ENCODE data around the gene TRMO.

The TRMO gene

GRCh38 chr9:97938081-97938644 lies 15.9 kb upstream of the TRMO start, which contains the start of gene HEMGN:
TSS of gene HEMGN (minus strand) at chr9:97938172. CDS start at chr9:97938136, 36 bp downstream.
- no peaks in the 10 kb centered on the region for H3K79me2 ChIP-seq (ENCODE audit: low read length)
- no peak within 1 kb of the TSS for H3K27ac ChIP-seq (ENCODE audit: low read length)
- peaks cover 40% of the 10 kb centered on the region for H3K27me3 ChIP-seq (ENCODE audit: low read depth, low read length)
- H2AFZ ChIP-seq (ENCODE audit: low read depth, low read length) = no peak within 1 kb of the TSS
- TF ChIP-seq EZH2phosphoT487 (IDR thresholded peaks at IDR 0.05; ENCODE audit: low read depth) (no peak), CTCF (IDR thresholded peaks at IDR 0.05; ENCODE audit: low read depth, low read length) (no peak)
- H3K9ac ChIP-seq (ENCODE audit: low read length) = no peak within 1 kb of the TSS
- H3K36me3 ChIP-seq (replicated peaks; ENCODE audit: low read depth, low read length) = no peaks in the 10 kb centered on the region
- H3K9me3 ChIP-seq (ENCODE audit: insufficient read depth, low read length) = no peaks in the 10 kb centered on the region
- no peak within 1 kb of the TSS for H3K4me2 ChIP-seq (ENCODE audit: low read length)
- H4K20me1 ChIP-seq (ENCODE audit: insufficient read depth, low read length) = no peaks in the 10 kb centered on the region
- H3K4me1 ChIP-seq (ENCODE audit: low read length) = no peaks in the 10 kb centered on the region
- H3K4me3 ChIP-seq (ENCODE audit: low read length) = no peak within 1 kb of the TSS

- no peak overlapping the region for H2AFZ ChIP-seq (ENCODE audit: low read depth, low read length)
- TF ChIP-seq EZH2phosphoT487 (IDR thresholded peaks at IDR 0.05; ENCODE audit: low read depth) = no peak
- no peak for TF ChIP-seq CTCF (IDR thresholded peaks at IDR 0.05; ENCODE audit: low read depth, low read length)
- no peaks in the 10 kb centered on the region for H4K20me1 ChIP-seq (ENCODE audit: insufficient read depth, low read length)
- no peaks in the 10 kb centered on the region for H3K4me1 ChIP-seq (ENCODE audit: low read length)
- no peak overlapping the region for H3K27ac ChIP-seq (ENCODE audit: low read length)
- H3K9me3 ChIP-seq (ENCODE audit: insufficient read depth, low read length) = no peaks in the 10 kb centered on the region
- no peaks in the 10 kb centered on the region for H3K36me3 ChIP-seq (replicated peaks; ENCODE audit: low read depth, low read length)
- peaks cover 33% of the 10 kb centered on the region for H3K27me3 ChIP-seq (ENCODE audit: low read depth, low read length)
- no peak overlapping the region for H3K4me2 ChIP-seq (ENCODE audit: low read length)
- H3K9ac ChIP-seq (ENCODE audit: low read length) = no peak overlapping the region
- no peak overlapping the region for H3K4me3 ChIP-seq (ENCODE audit: low read length)
- H3K79me2 ChIP-seq (ENCODE audit: low read length) = no peaks in the 10 kb centered on the region
These were observed 14.7 kb upstream of the TRMO start for GRCh38 chr9:97936998-97937397.

GRCh38 chr9:97935276-97935675 lies 13.0 kb upstream of the TRMO start:
- H3K36me3 ChIP-seq (replicated peaks; ENCODE audit: low read depth, low read length) = no peaks in the 10 kb centered on the region
- no peaks in the 10 kb centered on the region for H3K79me2 ChIP-seq (ENCODE audit: low read length)
- H3K9me3 ChIP-seq (ENCODE audit: insufficient read depth, low read length) = no peaks in the 10 kb centered on the region
- no peaks in the 10 kb centered on the region for H3K4me1 ChIP-seq (ENCODE audit: low read length)
- TF ChIP-seq EZH2phosphoT487 (IDR thresholded peaks at IDR 0.05; ENCODE audit: low read depth) (no peak), CTCF (IDR thresholded peaks at IDR 0.05; ENCODE audit: low read depth, low read length) (no peak)
- H3K27me3 ChIP-seq (ENCODE audit: low read depth, low read length) = peaks cover 37% of the 10 kb centered on the region
- no peak overlapping the region for H3K9ac ChIP-seq (ENCODE audit: low read length)
- H3K27ac ChIP-seq (ENCODE audit: low read length) = no peak overlapping the region
- no peak overlapping the region for H3K4me3 ChIP-seq (ENCODE audit: low read length)
- H2AFZ ChIP-seq (ENCODE audit: low read depth, low read length) = no peak overlapping the region
- no peak overlapping the region for H3K4me2 ChIP-seq (ENCODE audit: low read length)
- H4K20me1 ChIP-seq (ENCODE audit: insufficient read depth, low read length) = no peaks in the 10 kb centered on the region

GRCh38 chr9:97934321-97935115 lies 12.2 kb upstream of the TRMO start:
- Histone ChIP-seq H3K27ac (ENCODE audit: low read length) (no peak overlapping the region), H3K79me2 (ENCODE audit: low read length) (no peaks in the 10 kb centered on the region), H3K9ac (ENCODE audit: low read length) (no peak overlapping the region), H3K4me1 (ENCODE audit: low read length) (no peaks in the 10 kb centered on the region), H2AFZ (ENCODE audit: low read depth, low read length) (no peak overlapping the region; the same call in 1 of the 2 replicates), H3K4me2 (ENCODE audit: low read length) (no peak overlapping the region), H3K36me3 (replicated peaks; ENCODE audit: low read depth, low read length) (no peaks in the 10 kb centered on the region), H3K4me3 (ENCODE audit: low read length) (no peak overlapping the region), H4K20me1 (ENCODE audit: insufficient read depth, low read length) (no peaks in the 10 kb centered on the region), H3K9me3 (ENCODE audit: insufficient read depth, low read length) (no peaks in the 10 kb centered on the region), H3K27me3 (ENCODE audit: low read depth, low read length) (peaks cover 44% of the 10 kb centered on the region)
- TF ChIP-seq EZH2phosphoT487 (IDR thresholded peaks at IDR 0.05; ENCODE audit: low read depth) = no peak
- TF ChIP-seq CTCF (IDR thresholded peaks at IDR 0.05; ENCODE audit: low read depth, low read length) = no peak

Measured in OCI-LY3 (cell line).